ENCODE results near the gene MARCHF9.
"Not testable (repeated sequence)": the region's sequence is repeated elsewhere in the genome, so short reads cannot be mapped to it uniquely, and the experiment has no call there.

MARCHF9 gene

GRCh38 chr12:57719777-57720605 is 34.9 kb upstream of the MARCHF9 start:
- TF ChIP-seq CTCF (IDR thresholded peaks at IDR 0.05; ENCODE audit: insufficient read depth, low read length, poor library complexity, severe bottlenecking), result no peak
- no peak for DNase-seq (ENCODE audit: extremely low read depth, insufficient read length)
- Histone ChIP-seq H3K4me3 (replicated peaks; ENCODE audit: low read depth, low read length) (no peak overlapping the region), H3K36me3 (ENCODE audit: control insufficient read depth, insufficient read depth, low read length) (peaks cover 37% of the 10 kb centered on the region), H3K27me3 (replicated peaks; ENCODE audit: control insufficient read depth, insufficient read depth, low read length) (no peaks in the 10 kb centered on the region)

GRCh38 chr12:57720606-57721595 is 34.0 kb upstream of the MARCHF9 start:
- DNase-seq (ENCODE audit: extremely low read depth, insufficient read length), result no peak
- no peak for TF ChIP-seq CTCF (IDR thresholded peaks at IDR 0.05; ENCODE audit: insufficient read depth, low read length, poor library complexity, severe bottlenecking)
- H3K36me3 ChIP-seq (ENCODE audit: control insufficient read depth, insufficient read depth, low read length), result peaks cover 38% of the 10 kb centered on the region
- H3K27me3 ChIP-seq (replicated peaks; ENCODE audit: control insufficient read depth, insufficient read depth, low read length), result no peaks in the 10 kb centered on the region
- no peak overlapping the region for H3K4me3 ChIP-seq (replicated peaks; ENCODE audit: low read depth, low read length)

- H3K4me3 ChIP-seq (replicated peaks; ENCODE audit: low read depth, low read length); DNase-seq (ENCODE audit: extremely low read depth, insufficient read length); H3K27me3 ChIP-seq (replicated peaks; ENCODE audit: control insufficient read depth, insufficient read depth, low read length): not testable (repeated sequence)
- H3K36me3 ChIP-seq (ENCODE audit: control insufficient read depth, insufficient read depth, low read length), result peaks cover 38% of the 10 kb centered on the region
Observed at GRCh38 chr12:57721846-57722608, 32.9 kb upstream of the MARCHF9 start.

GRCh38 chr12:57722716-57723629 is 31.9 kb upstream of the MARCHF9 start:
- TF ChIP-seq CTCF (IDR thresholded peaks at IDR 0.05; ENCODE audit: insufficient read depth, low read length, poor library complexity, severe bottlenecking), result no peak
- H3K36me3 ChIP-seq (ENCODE audit: control insufficient read depth, insufficient read depth, low read length), result peaks cover 44% of the 10 kb centered on the region

GRCh38 chr12:57723630-57723962 is 31.3 kb upstream of the MARCHF9 start:
- H3K36me3 ChIP-seq (ENCODE audit: control insufficient read depth, insufficient read depth, low read length), result peaks cover 39% of the 10 kb centered on the region
- no peak for TF ChIP-seq CTCF (IDR thresholded peaks at IDR 0.05; ENCODE audit: insufficient read depth, low read length, poor library complexity, severe bottlenecking)

More at GRCh38 chr12:57722716-57723629, 31.9 kb upstream of the MARCHF9 start:
- Histone ChIP-seq H3K4me3 (replicated peaks; ENCODE audit: low read depth, low read length) (no peak overlapping the region), H3K27me3 (replicated peaks; ENCODE audit: control insufficient read depth, insufficient read depth, low read length) (no peaks in the 10 kb centered on the region)
- no peak for DNase-seq (ENCODE audit: extremely low read depth, insufficient read length)

More at GRCh38 chr12:57723630-57723962, 31.3 kb upstream of the MARCHF9 start:
- H3K4me3 ChIP-seq (replicated peaks; ENCODE audit: low read depth, low read length), result no peak overlapping the region
- no peak for DNase-seq (ENCODE audit: extremely low read depth, insufficient read length)
- no peaks in the 10 kb centered on the region for H3K27me3 ChIP-seq (replicated peaks; ENCODE audit: control insufficient read depth, insufficient read depth, low read length)

All from GM06990 (cell line).